ENCODE measurements around the gene DEGS2.

DNA sequence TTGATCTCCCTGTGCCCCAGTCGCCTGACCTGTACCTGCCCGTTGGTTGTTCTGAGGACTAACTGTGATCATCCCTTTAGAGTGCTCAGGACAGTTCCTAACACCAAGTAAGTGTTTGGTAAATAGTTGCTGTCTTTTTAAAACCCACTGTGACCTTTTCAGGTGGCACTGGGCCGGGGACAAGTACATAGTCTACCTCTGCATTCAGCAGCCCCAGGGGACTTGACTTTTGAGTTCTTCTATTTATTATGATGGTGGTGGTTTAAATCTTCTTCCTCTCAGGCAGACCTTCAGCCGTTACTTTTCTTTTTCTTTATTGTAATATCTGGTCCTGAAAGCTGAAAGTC is 55.5 kb downstream of the DEGS2 start:
- TF ChIP-seq CTCF (conservative IDR thresholded peaks at IDR 0.05; ENCODE audit: low read length): no peak
- no peak for TF ChIP-seq EZH2phosphoT487 (IDR thresholded peaks at IDR 0.05; ENCODE audit: borderline replicate concordance)
